Calu3 (cell line): Measurements from ENCODE around the gene STAT1. TPM values are rescaled to one million over a fixed set of nuclear protein-coding genes. Genes with fewer than 3 reads are reported as not detected.

ENCODE experiments used
- BruUV-seq: library from RNA; stranded (reverse); fragments of 400-500 nt; replicated peaks from 2 replicates; lab custom pipeline; 2021; lab: Mats Ljungman, UMichigan
- CTCF ChIA-PET: fragments of 300-600 bp; sonication (Branson Sonifier 250); formaldehyde crosslinking; loops from one replicate; lab custom pipeline; 2022; ENCODE audit warnings: antibody characterized with exemption; lab: Charles Lee
- DNase-seq: peaks from one replicate; pipeline ENCODE4 v3.0.0; 2022
- H3K27ac Mint-ChIP-seq: one replicate; pipeline ENCODE4 v1.8.0; 2022; ENCODE audit warnings: mixed read lengths; ENCODE audit not compliant: unreplicated experiment
- H3K27me3 Mint-ChIP-seq: one replicate; pipeline ENCODE4 v1.8.0; 2022; ENCODE audit warnings: mixed read lengths; ENCODE audit not compliant: unreplicated experiment
- H3K36me3 Mint-ChIP-seq: one replicate; pipeline ENCODE4 v1.8.0; 2022; ENCODE audit warnings: mild to moderate bottlenecking, moderate library complexity, mixed read lengths; ENCODE audit not compliant: insufficient read depth, unreplicated experiment
- H3K4me1 Mint-ChIP-seq: one replicate; pipeline ENCODE4 v1.8.0; 2022; ENCODE audit warnings: mild to moderate bottlenecking, low read depth, mixed read lengths; ENCODE audit not compliant: unreplicated experiment
- H3K4me3 Mint-ChIP-seq: one replicate; pipeline ENCODE4 v1.8.0; 2022; ENCODE audit warnings: mild to moderate bottlenecking, low read depth, moderate library complexity, mixed read lengths; ENCODE audit not compliant: unreplicated experiment
- H3K9me3 Mint-ChIP-seq: one replicate; pipeline ENCODE4 v1.8.0; 2022; ENCODE audit warnings: low read depth, mixed read lengths; ENCODE audit not compliant: unreplicated experiment
- CTCF ChIP-seq: fragments of 200-600 bp; IDR thresholded peaks from one replicate; pipeline ENCODE4 v1.8.0; 2022; ENCODE audit warnings: antibody characterized with exemption; ENCODE audit not compliant: unreplicated experiment
- intact Hi-C: fragments of 100-400 bp; cut with micrococcal nuclease; formaldehyde crosslinking; loops from one replicate; pipeline ENCODE4 v1.10.0; 2022; ENCODE audit not compliant: unreplicated experiment
- total RNA-seq: library from RNA; stranded (reverse); gene quantifications from 2 replicates; pipeline ENCODE4 v1.2.3, GENCODE V29; 2022

Gene STAT1
- total RNA-seq, 1 experiment from 2014 or later: 172 TPM

GRCh38 chr2:191050640-191050987 is 36.6 kb upstream of the STAT1 start:
- Mint-ChIP-seq H3K4me1 (no peaks in the 10 kb centered on the region), H3K4me3 (no peak overlapping the region), H3K27ac (no peak overlapping the region), H3K9me3 (no peaks in the 10 kb centered on the region), H3K36me3 (no peaks in the 10 kb centered on the region), H3K27me3 (no peaks in the 10 kb centered on the region)
- CTCF ChIA-PET: interaction anchor here (1.0 to 2.6 kb wide), 2 partner anchors 99 to 105 kb away, joined by 5 to 62 read pairs; no protein-coding TSS in a partner anchor
- BruUV-seq: no TSS peak
- TF ChIP-seq CTCF: no peak
- DNase-seq: no peak
- intact Hi-C loops: no loop called here

- Mint-ChIP-seq H3K4me3 (no peak overlapping the region), H3K4me1 (no peaks in the 10 kb centered on the region), H3K9me3 (no peaks in the 10 kb centered on the region), H3K36me3 (no peaks in the 10 kb centered on the region), H3K27ac (no peak overlapping the region), H3K27me3 (no peaks in the 10 kb centered on the region)
- TF ChIP-seq CTCF: no peak
- intact Hi-C loops: no loop called here
- no TSS peak for BruUV-seq
- DNase-seq: no peak
- CTCF ChIA-PET: interaction anchor here (0.7 to 1.0 kb wide), 2 partner anchors 106 to 116 kb away, joined by 3 read pairs; no protein-coding TSS in a partner anchor
Observed at GRCh38 chr2:191049728-191050639, 36.0 kb upstream of the STAT1 start.

GRCh38 chr2:191048073-191048472 is 34.1 kb upstream of the STAT1 start:
- Mint-ChIP-seq H3K27ac (no peak overlapping the region), H3K4me1 (no peaks in the 10 kb centered on the region), H3K36me3 (no peaks in the 10 kb centered on the region), H3K9me3 (no peaks in the 10 kb centered on the region), H3K4me3 (no peak overlapping the region), H3K27me3 (no peaks in the 10 kb centered on the region)
- TF ChIP-seq CTCF: no peak
- intact Hi-C loops: no loop called here
- no peak for DNase-seq
- CTCF ChIA-PET: interaction anchor here (1.7 kb wide), 1 partner anchor 118 kb away, joined by 4 read pairs; no protein-coding TSS in a partner anchor
- BruUV-seq: no TSS peak

GRCh38 chr2:191045141-191045540 is 31.2 kb upstream of the STAT1 start:
- intact Hi-C loops: no loop called here
- peaks cover 12% of the 10 kb centered on the region for H3K4me1 Mint-ChIP-seq

More at GRCh38 chr2:191045141-191045540, 31.2 kb upstream of the STAT1 start:
- TF ChIP-seq CTCF: no peak
- H3K9me3 Mint-ChIP-seq: no peaks in the 10 kb centered on the region
- CTCF ChIA-PET: no interaction called here
- H3K36me3 Mint-ChIP-seq: no peaks in the 10 kb centered on the region
- H3K27ac Mint-ChIP-seq: no peak overlapping the region
- H3K4me3 Mint-ChIP-seq: no peak overlapping the region
- no peaks in the 10 kb centered on the region for H3K27me3 Mint-ChIP-seq
- BruUV-seq: no TSS peak
- no peak for DNase-seq
